MCF 10A (cell line): ENCODE measurements around the gene UBXN6. TPM values are rescaled to one million over a fixed set of nuclear protein-coding genes. Genes with fewer than 3 reads are reported as not detected.

Source experiments
- BruUV-seq: library from RNA; stranded (reverse); fragments of 400-500 nt; replicated peaks from 2 replicates; lab custom pipeline; 2021; lab: Mats Ljungman, UMichigan
- CTCF ChIA-PET: fragments of 300-600 bp; sonication (Branson Sonifier 250); formaldehyde crosslinking; extraction: SDS; loops from one replicate; lab custom pipeline; 2021; ENCODE audit warnings: antibody characterized with exemption, inconsistent platforms; lab: Yijun Ruan, JAX
- POLR2A ChIA-PET: fragments of 300-600, 350-650 bp; sonication (Branson Sonifier 250); formaldehyde crosslinking; extraction: SDS; loops from one replicate; lab custom pipeline; 2020; ENCODE audit warnings: antibody characterized with exemption, inconsistent platforms; lab: Yijun Ruan, JAX
- DNase-seq: peaks from one replicate; pipeline ENCODE4 v3.0.0-alpha.2; 2018; ENCODE audit not compliant: unreplicated experiment
- H3K27ac Mint-ChIP-seq: one replicate; pipeline ENCODE4 v1.8.0; 2022; ENCODE audit warnings: mild to moderate bottlenecking, low read depth, mixed read lengths; ENCODE audit not compliant: unreplicated experiment
- H3K27me3 Mint-ChIP-seq: one replicate; pipeline ENCODE4 v1.8.0; 2022; ENCODE audit warnings: mixed read lengths; ENCODE audit not compliant: insufficient read depth, unreplicated experiment
- H3K36me3 Mint-ChIP-seq: one replicate; pipeline ENCODE4 v1.8.0; 2022; ENCODE audit warnings: mild to moderate bottlenecking, moderate library complexity, mixed read lengths; ENCODE audit not compliant: insufficient read depth, unreplicated experiment
- H3K4me1 Mint-ChIP-seq: one replicate; pipeline ENCODE4 v1.8.0; 2022; ENCODE audit warnings: mixed read lengths; ENCODE audit not compliant: insufficient read depth, unreplicated experiment
- H3K4me3 Mint-ChIP-seq: one replicate; pipeline ENCODE4 v1.8.0; 2022; ENCODE audit warnings: mild to moderate bottlenecking, moderate library complexity, mixed read lengths; ENCODE audit not compliant: unreplicated experiment
- H3K9me3 Mint-ChIP-seq: one replicate; pipeline ENCODE4 v1.8.0; 2022; ENCODE audit warnings: mixed read lengths; ENCODE audit not compliant: unreplicated experiment
- intact Hi-C: fragments of 100-400 bp; cut with micrococcal nuclease; formaldehyde crosslinking; loops from 2 replicates; pipeline ENCODE4 v1.14.1; 2022
- total RNA-seq: library from RNA; stranded (reverse); gene quantifications from 2 replicates; pipeline ENCODE4 v1.2.3, GENCODE V29; 2022
- TF ChIP-seq, protein P1 (sequence below): fragments of 200-600 bp; IDR thresholded peaks from one replicate; pipeline ENCODE4 v1.8.0; 2022; ENCODE audit warnings: antibody characterized with exemption, mild to moderate bottlenecking; ENCODE audit not compliant: unreplicated experiment

The UBXN6 gene
- total RNA-seq, 1 experiment from 2014 or later, result 94.8 TPM

DNA sequence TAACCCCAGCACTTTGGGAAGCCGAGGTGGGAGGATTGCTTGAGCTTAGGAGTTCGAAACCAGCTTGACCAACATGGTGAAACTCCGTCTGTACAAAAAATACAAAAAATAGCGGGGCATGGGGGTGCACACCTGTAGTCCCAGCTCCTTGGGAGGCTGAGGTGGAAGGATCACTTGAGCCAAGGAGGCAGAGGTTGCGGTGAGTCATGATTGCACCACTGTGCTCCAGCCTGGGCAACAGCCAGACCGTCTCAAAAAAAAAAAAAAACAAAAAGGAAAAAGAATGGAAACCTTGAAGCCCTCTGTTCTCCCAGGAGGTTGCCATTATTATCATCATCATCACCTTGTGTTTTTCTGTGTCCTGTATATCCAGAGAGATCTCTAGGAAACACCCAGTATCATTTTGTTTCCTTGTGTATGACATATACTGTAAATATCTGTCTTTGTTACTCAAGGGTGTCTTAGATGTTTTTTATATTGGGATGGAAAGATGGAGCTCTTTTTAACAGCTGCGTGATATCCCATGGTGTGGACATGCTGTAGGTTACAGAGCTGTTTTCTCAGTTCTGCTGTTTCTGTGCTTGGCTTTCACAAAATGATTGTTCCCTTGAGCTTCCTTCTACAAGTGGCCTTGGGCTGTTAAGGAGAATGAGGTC is 43.3 kb downstream of the UBXN6 start:
- peak; percentile 67 for DNase-seq
- ChIA-PET CTCF (interaction anchor here (0.8 to 1.3 kb wide), 2 partner anchors 12 to 62 kb away, joined by 4 to 7 read pairs; partner anchors contain the start of gene CHAF1A), POLR2A (interaction anchor here (0.6 to 1.7 kb wide), 4 partner anchors 12 to 52 kb away, joined by 3 to 5 read pairs (median 4); partner anchors contain the start of gene CHAF1A)
- H3K36me3 Mint-ChIP-seq, result peaks cover 42% of the 10 kb centered on the region
- H3K9me3 Mint-ChIP-seq, result no peaks in the 10 kb centered on the region
- intact Hi-C loops, result no loop called here
- H3K27ac Mint-ChIP-seq, result no peak overlapping the region
- H3K27me3 Mint-ChIP-seq, result no peaks in the 10 kb centered on the region
- TF ChIP-seq, protein P1, sequence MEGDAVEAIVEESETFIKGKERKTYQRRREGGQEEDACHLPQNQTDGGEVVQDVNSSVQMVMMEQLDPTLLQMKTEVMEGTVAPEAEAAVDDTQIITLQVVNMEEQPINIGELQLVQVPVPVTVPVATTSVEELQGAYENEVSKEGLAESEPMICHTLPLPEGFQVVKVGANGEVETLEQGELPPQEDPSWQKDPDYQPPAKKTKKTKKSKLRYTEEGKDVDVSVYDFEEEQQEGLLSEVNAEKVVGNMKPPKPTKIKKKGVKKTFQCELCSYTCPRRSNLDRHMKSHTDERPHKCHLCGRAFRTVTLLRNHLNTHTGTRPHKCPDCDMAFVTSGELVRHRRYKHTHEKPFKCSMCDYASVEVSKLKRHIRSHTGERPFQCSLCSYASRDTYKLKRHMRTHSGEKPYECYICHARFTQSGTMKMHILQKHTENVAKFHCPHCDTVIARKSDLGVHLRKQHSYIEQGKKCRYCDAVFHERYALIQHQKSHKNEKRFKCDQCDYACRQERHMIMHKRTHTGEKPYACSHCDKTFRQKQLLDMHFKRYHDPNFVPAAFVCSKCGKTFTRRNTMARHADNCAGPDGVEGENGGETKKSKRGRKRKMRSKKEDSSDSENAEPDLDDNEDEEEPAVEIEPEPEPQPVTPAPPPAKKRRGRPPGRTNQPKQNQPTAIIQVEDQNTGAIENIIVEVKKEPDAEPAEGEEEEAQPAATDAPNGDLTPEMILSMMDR, result no peak
- H3K4me1 Mint-ChIP-seq, result no peaks in the 10 kb centered on the region
- no peak overlapping the region for H3K4me3 Mint-ChIP-seq
- no TSS peak for BruUV-seq

DNA sequence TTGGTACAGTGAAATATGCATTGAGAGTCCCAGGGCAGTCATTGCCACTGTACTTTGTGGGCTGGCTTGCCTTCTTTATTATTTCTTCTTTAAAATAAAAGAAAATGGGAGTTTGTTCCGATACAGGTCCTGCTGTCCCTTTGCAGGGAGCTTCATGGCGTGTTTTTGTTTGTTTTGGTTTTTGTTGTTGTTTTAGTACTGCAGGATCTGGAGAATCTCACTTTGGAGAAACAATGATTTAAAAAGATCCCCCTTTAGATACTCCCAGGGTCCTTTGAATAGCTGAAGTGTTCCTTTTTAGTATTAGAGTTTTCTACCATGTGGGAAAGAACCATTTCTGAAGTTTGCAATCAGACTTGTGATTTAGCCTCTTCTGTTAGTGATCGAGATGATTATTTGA is 44.0 kb downstream of the UBXN6 start:
- ChIA-PET POLR2A (interaction anchor here (0.8 to 1.7 kb wide), 2 partner anchors 11 to 43 kb away, joined by 4 to 5 read pairs; partner anchors contain the start of gene CHAF1A), CTCF (no interaction called here)
- Mint-ChIP-seq H3K27me3 (no peaks in the 10 kb centered on the region), H3K9me3 (no peaks in the 10 kb centered on the region), H3K36me3 (peaks cover 42% of the 10 kb centered on the region), H3K27ac (no peak overlapping the region), H3K4me1 (no peaks in the 10 kb centered on the region), H3K4me3 (no peak overlapping the region)
- BruUV-seq, result no TSS peak
- DNase-seq, result no peak
- TF ChIP-seq, protein P1, result no peak
- intact Hi-C loops, result no loop called here

DNA sequence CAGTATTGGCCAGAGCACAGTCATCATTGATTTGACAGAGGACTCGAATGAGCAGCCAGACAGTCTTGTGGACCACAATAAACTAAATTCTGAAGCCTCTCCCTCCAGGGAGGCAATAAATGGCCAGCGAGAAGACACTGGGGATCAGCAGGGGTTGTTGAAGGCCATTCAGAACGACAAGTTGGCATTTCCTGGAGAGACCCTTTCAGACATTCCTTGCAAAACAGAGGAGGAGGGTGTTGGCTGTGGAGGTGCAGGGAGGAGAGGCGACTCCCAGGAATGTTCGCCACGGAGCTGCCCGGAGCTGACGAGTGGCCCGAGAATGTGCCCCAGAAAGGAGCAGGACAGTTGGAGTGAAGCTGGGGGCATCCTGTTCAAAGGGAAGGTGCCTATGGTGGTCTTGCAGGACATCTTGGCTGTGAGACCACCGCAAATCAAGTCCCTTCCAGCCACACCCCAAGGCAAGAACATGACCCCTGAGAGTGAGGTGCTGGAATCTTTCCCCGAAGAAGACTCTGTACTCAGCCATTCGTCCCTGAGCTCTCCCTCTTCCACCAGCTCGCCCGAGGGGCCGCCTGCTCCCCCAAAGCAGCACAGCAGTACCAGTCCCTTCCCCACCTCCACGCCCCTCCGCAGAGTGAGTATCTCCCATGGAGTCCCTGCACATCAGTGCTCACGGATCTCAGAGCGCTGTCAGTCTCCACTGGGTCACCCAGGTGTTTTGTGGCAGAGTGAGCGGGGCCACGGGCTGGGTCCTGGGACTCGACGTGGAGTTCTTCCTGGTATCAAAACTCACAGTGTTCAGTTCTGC is 48.3 kb downstream of the UBXN6 start:
- H3K27me3 Mint-ChIP-seq, result no peaks in the 10 kb centered on the region
- TF ChIP-seq, protein P1, result no peak
- no peaks in the 10 kb centered on the region for H3K9me3 Mint-ChIP-seq
- no TSS peak for BruUV-seq
- peaks cover 7% of the 10 kb centered on the region for H3K4me1 Mint-ChIP-seq
- no peak overlapping the region for H3K27ac Mint-ChIP-seq
- peaks cover 37% of the 10 kb centered on the region for H3K36me3 Mint-ChIP-seq
- intact Hi-C loops, result no loop called here
- no peak overlapping the region for H3K4me3 Mint-ChIP-seq
- ChIA-PET POLR2A (interaction anchor here (0.5 kb wide), 1 partner anchor 62 kb away, joined by 5 read pairs; no protein-coding TSS in a partner anchor), CTCF (interaction anchor here (0.7 to 1.8 kb wide), 2 partner anchors 9 to 45 kb away, joined by 3 to 7 read pairs; partner anchors contain the start of gene SH3GL1)
- DNase-seq, result no peak

DNA sequence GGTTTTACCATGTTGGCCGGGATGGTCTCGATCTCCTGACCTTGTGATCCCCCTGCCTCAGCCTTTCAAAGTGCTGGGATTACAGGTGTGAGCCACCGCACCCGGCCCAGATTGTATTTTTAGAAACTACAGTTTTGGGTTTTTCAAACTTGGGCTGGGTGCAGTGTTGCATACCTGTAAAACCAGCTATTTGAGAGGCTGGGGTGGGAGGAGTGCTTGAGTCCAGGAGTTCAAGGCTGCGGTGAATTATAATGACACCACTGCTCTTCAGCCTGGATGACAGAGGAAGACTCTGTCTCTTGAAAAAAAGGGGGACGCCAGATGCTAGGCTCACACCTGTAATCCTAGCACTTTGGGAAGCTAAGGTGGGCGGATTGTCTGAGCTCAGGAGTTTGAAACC is 51.0 kb downstream of the UBXN6 start:
- no TSS peak for BruUV-seq
- peaks cover 18% of the 10 kb centered on the region for H3K4me1 Mint-ChIP-seq
- CTCF ChIA-PET, result interaction anchor here (0.6 to 0.7 kb wide), 2 partner anchors 110 to 148 kb away, joined by 3 to 4 read pairs; no protein-coding TSS in a partner anchor
- intact Hi-C loops, result no loop called here
- DNase-seq, result no peak
- H3K4me3 Mint-ChIP-seq, result no peak overlapping the region
- POLR2A ChIA-PET, result interaction anchor here (0.9 kb wide), 1 partner anchor 65 kb away, joined by 3 read pairs; the partner anchor contains the start of gene HDGFL2
- TF ChIP-seq, protein P1, result no peak
- no peaks in the 10 kb centered on the region for H3K27me3 Mint-ChIP-seq
- H3K36me3 Mint-ChIP-seq, result peaks cover 12% of the 10 kb centered on the region
- H3K9me3 Mint-ChIP-seq, result no peaks in the 10 kb centered on the region
- no peak overlapping the region for H3K27ac Mint-ChIP-seq
